Kidney (tissue), 14 donors: Measurements from ENCODE around the gene TFAP2C. TPM values are rescaled to one million over a fixed set of nuclear protein-coding genes. Genes with fewer than 3 reads are reported as not detected.

Source experiments
- DNase-seq, 5 donors: peaks; one replicate each; pipeline ENCODE4 v3.0.0-alpha.2; 2013 to 2020
- FAIRE-seq: peaks from 2 replicates; lab custom pipeline; 2012; peaks lifted over from hg19 to GRCh38; lab: Jason Lieb, UNC
- H3K27ac ChIP-seq, 2 donors: one replicate each; pipeline ENCODE4 v1.7.0; 2013; ENCODE audit warnings: low read depth in 2 of 2, low read length in 2 of 2, inconsistent platforms in 1 of 2
- H3K27me3 ChIP-seq: one replicate; pipeline ENCODE4 v1.7.1; 2013; ENCODE audit warnings: low read length, inconsistent platforms; ENCODE audit not compliant: control insufficient read depth, insufficient read depth
- H3K36me3 ChIP-seq, 3 donors: one replicate each; pipeline versions ENCODE4 v1.7.0 to v1.7.1; 2013; ENCODE audit warnings: low read length in 3 of 3, control low read depth in 1 of 3, inconsistent platforms in 1 of 3; ENCODE audit not compliant: insufficient read depth in 3 of 3, control insufficient read depth in 2 of 3
- H3K4me1 ChIP-seq, 3 donors: one replicate each; pipeline versions ENCODE4 v1.7.0 to v1.7.1; 2013; ENCODE audit warnings: low read length in 3 of 3, inconsistent platforms in 1 of 3, low read depth in 1 of 3; ENCODE audit not compliant: control insufficient read depth in 2 of 3, insufficient read depth in 2 of 3
- H3K4me3 ChIP-seq, 3 donors: one replicate each; pipeline versions ENCODE4 v1.7.0 to v1.8.1; 2013; ENCODE audit warnings: low read length in 3 of 3, control low read depth in 1 of 3, inconsistent platforms in 1 of 3
- H3K9ac ChIP-seq, 3 donors: one replicate each; pipeline versions ENCODE4 v1.7.0 to v1.7.1; 2013; ENCODE audit warnings: low read length in 3 of 3, control low read depth in 1 of 3, inconsistent platforms in 1 of 3
- H3K9me3 ChIP-seq, 3 donors: one replicate each; pipeline versions ENCODE4 v1.7.0 to v1.7.1; 2013; ENCODE audit warnings: low read length in 3 of 3, control low read depth in 1 of 3, inconsistent platforms in 1 of 3; ENCODE audit not compliant: control insufficient read depth in 2 of 3, insufficient read depth in 1 of 3
- intact Hi-C: fragments of 100-400 bp; cut with DNase I; formaldehyde crosslinking; loops from one replicate; pipeline ENCODE4 v1.11.1; 2022
- polyA plus RNA-seq: library from polyadenylated mRNA; stranded (reverse); fragments of 350-450 nt; fragmentation: Illumina TruSeq; extraction: RNeasy Lipid Tissue Mini Kit (QIAGEN cat#74804); gene quantifications from one replicate; pipeline ENCODE4 v1.2.3, GENCODE V29; 2014; ENCODE audit warnings: low read depth, low replicate concordance; ENCODE audit not compliant: insufficient read depth
- total RNA-seq: library from RNA; stranded (reverse); fragmentation: NEBNext Ultra II Directional; extraction: Animal tissue kit (Norgen Biotek cat#: 25700); gene quantifications from one replicate; pipeline ENCODE4 v1.2.1, GENCODE V29; 2021
- TF ChIP-seq, protein P1 (sequence below): IDR thresholded peaks from 3 replicates; pipeline ENCODE4 v1.5.1; 2012; ENCODE audit warnings: mild to moderate bottlenecking, moderate library complexity, borderline replicate concordance; ENCODE audit not compliant: insufficient read depth; ENCODE audit errors: extremely low read depth
- donor health status: control.
- donor health status: control.
- donor health status: control.
- donor health status: control.
- donor health status: control.
- donor health status: DM: yes; HTN: yes; CAD: no.
- donor health status: Normal renal cell carcinoma (clear cell type).

The TFAP2C gene
- total and polyA plus RNA-seq, 2 donors from 2014 or later: 0.65 to 1.4 TPM

- DNase-seq (peak; percentile 80 to 88 (median 86)), FAIRE-seq (no peak)
- H3K4me3 ChIP-seq: peak overlapping the region in 1 of 3 donors; percentile 32
- TF ChIP-seq, protein P1, sequence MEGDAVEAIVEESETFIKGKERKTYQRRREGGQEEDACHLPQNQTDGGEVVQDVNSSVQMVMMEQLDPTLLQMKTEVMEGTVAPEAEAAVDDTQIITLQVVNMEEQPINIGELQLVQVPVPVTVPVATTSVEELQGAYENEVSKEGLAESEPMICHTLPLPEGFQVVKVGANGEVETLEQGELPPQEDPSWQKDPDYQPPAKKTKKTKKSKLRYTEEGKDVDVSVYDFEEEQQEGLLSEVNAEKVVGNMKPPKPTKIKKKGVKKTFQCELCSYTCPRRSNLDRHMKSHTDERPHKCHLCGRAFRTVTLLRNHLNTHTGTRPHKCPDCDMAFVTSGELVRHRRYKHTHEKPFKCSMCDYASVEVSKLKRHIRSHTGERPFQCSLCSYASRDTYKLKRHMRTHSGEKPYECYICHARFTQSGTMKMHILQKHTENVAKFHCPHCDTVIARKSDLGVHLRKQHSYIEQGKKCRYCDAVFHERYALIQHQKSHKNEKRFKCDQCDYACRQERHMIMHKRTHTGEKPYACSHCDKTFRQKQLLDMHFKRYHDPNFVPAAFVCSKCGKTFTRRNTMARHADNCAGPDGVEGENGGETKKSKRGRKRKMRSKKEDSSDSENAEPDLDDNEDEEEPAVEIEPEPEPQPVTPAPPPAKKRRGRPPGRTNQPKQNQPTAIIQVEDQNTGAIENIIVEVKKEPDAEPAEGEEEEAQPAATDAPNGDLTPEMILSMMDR: no peak
- H3K9me3 ChIP-seq: no peaks in the 10 kb centered on the region
- peaks cover 62% of the 10 kb centered on the region for H3K27me3 ChIP-seq
- H3K4me1 ChIP-seq: peaks cover 0 to 13% (median 0%) of the 10 kb centered on the region in 3 donors
- H3K36me3 ChIP-seq: no peaks in the 10 kb centered on the region
- intact Hi-C loops: no loop called here
- no peak overlapping the region for H3K9ac ChIP-seq
- no peak overlapping the region for H3K27ac ChIP-seq
These were observed 984 bp downstream of the TFAP2C start for GRCh38 chr20:56630086-56630493.

DNA sequence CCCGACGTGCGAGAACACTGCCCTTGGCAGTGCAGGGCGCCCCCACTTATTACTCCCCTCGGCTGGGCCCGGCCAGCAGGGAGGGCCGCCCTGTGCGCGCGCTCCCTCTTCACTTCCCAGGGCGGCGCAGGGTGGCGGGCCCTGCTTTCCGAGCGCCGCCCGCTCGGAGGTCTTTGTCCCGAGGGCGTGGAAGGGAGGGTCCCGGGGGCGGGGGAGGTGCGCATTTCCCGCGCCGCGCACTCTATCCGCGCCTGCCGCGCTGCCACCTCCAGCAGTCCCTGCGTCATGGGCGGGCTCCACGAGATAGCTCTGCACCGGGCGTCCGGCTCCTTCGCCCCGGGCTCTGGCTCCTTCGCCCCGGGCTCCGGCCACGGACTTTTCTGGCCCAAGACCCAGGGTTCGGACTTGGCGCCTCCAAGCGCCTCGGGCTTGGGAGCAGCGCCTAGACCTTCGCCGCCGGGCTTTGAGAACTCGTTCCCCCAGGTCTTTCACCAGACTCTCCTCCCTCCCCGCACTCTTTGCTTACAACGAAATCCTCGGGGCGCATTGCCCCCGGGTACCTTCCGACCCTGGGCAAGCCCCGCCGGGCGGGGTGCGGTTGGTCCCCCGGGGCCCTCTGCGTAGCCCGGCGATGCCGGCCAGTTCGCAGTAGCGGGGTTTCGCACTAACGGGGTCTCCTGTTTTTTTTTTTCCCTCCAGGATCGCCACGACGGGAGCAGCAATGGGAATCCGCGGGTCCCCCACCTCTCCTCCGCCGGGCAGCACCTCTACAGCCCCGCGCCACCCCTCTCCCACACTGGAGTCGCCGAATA lies 1.6 kb downstream of the TFAP2C start:
- no peaks in the 10 kb centered on the region for H3K9me3 ChIP-seq
- no peaks in the 10 kb centered on the region for H3K36me3 ChIP-seq
- peaks cover 0 to 13% (median 0%) of the 10 kb centered on the region in 3 donors for H3K4me1 ChIP-seq
- no peak overlapping the region for H3K4me3 ChIP-seq
- peaks cover 60% of the 10 kb centered on the region for H3K27me3 ChIP-seq
- intact Hi-C loops: no loop called here
- no peak overlapping the region for H3K9ac ChIP-seq
- peak in 4 of 5 donors; percentile 49 to 75 (median 60) for DNase-seq
- no peak overlapping the region for H3K27ac ChIP-seq
- TF ChIP-seq, protein P1: no peak
- FAIRE-seq: no peak

DNA sequence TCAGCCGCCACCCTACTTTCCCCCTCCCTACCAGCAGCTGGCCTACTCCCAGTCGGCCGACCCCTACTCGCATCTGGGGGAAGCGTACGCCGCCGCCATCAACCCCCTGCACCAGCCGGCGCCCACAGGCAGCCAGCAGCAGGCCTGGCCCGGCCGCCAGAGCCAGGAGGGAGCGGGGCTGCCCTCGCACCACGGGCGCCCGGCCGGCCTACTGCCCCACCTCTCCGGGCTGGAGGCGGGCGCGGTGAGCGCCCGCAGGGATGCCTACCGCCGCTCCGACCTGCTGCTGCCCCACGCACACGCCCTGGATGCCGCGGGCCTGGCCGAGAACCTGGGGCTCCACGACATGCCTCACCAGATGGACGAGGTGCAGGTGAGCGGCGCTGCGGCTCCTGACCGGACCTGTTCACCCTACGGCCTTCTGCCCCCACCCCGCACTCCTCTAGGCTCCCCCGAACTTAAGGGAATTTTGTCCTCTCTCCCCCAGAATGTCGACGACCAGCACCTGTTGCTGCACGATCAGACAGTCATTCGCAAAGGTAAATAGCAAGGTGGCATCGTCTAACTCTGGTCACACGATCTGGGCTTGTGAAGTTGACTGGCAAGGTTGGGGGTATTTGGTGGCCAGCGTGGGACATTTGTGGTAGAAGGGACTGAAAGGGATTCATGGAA lies 2.3 kb downstream of the TFAP2C start:
- FAIRE-seq (no peak), DNase-seq (peak in 2 of 5 donors; percentile 45 to 65)
- H3K9me3 ChIP-seq: no peaks in the 10 kb centered on the region
- TF ChIP-seq, protein P1: no peak
- H3K4me3 ChIP-seq: no peak overlapping the region
- H3K36me3 ChIP-seq: no peaks in the 10 kb centered on the region
- intact Hi-C loops: no loop called here
- peaks cover 58% of the 10 kb centered on the region for H3K27me3 ChIP-seq
- peaks cover 0 to 13% (median 0%) of the 10 kb centered on the region in 3 donors for H3K4me1 ChIP-seq
- H3K27ac ChIP-seq: no peak overlapping the region
- no peak overlapping the region for H3K9ac ChIP-seq
